22Rv1 (cell line): Measurements from ENCODE around the gene XPC.

Experiments
- H3K27ac ChIP-seq: fragments of 450-650 bp; 2 replicates; pipeline ENCODE4 v1.5.1; 2017
- CTCF ChIP-seq: fragments of 450-650 bp; IDR thresholded peaks from 2 replicates; pipeline ENCODE4 v1.5.1; 2017; ENCODE audit warnings: mild to moderate bottlenecking
- ZFX ChIP-seq: fragments of 450-650 bp; IDR thresholded peaks from 2 replicates; pipeline ENCODE4 v1.6.1; 2017; ENCODE audit warnings: antibody characterized with exemption, borderline replicate concordance

The XPC gene

GRCh38 chr3:14179795-14180194 is 1.4 kb upstream of the XPC start:
- no peak overlapping the region for H3K27ac ChIP-seq
- TF ChIP-seq CTCF (no peak), ZFX (no peak)

- H3K27ac ChIP-seq = peak overlapping the region; percentile 85
- TF ChIP-seq CTCF (no peak), ZFX (no peak)
These were observed 689 bp upstream of the XPC start for GRCh38 chr3:14179114-14179465.

DNA sequence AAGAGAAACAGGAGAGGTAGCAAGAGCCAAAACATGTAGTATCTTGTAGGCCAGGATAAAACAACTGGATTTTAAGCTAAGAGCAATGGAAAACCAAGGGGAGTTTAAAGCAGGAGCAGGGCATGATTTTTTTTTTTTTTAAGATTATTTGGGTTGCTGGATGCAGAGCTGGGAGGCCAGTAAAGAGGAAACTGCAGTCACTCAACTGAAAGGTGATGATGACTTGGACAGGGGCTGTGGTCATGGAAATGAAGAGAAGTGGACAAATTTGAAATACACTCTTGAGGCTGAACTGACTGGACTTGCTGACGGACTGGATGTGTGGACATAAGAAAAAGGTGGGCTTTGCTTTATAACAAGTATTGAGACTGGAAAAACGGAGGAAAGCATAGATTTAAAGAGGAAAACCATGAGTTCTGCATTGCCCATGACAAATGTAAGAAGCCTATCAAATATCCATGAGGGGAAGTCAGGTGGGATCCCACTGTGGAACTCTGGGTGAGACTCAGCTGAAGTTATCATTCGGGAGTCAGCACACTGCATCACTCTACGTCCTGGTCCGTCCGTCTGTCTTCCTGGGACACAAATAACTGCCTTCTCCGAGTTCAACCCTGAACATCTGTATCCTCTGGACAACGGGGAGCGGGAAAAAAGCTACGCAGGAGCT is 688 bp downstream of the XPC start:
- peak overlapping the region; percentile 85 for H3K27ac ChIP-seq
- TF ChIP-seq ZFX (no peak), CTCF (no peak)

DNA sequence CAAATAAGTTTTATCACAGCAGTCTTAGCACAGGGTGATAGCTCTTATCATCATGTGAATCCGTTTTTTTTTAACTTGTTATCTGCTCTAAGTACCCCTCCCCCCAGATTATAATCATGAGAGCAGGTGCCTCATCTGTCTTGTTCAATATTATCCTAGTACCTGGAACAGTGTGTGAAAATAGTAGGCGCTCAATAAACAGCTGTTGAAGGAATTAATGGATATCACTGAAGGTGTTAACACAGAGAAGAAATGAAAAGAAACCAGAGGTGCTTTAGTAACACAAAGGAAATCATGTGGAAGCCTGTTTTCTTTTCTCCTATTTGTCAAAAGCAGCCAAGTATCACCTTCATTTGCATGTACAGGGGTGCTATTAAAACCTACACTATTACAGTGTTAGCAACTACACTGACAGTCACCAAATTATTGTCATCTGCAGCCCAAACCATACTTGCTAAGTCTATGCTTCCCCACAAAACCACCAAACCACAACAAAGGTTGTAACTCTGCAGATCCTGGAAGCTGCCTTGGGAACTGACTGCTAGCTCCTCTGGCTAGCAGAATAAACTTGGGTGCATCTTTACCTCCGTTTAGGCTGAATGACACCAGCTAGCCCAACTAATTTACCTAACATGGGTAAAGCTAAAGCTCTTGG is 2.9 kb downstream of the XPC start:
- no peak overlapping the region for H3K27ac ChIP-seq
- TF ChIP-seq ZFX (no peak), CTCF (no peak)

DNA sequence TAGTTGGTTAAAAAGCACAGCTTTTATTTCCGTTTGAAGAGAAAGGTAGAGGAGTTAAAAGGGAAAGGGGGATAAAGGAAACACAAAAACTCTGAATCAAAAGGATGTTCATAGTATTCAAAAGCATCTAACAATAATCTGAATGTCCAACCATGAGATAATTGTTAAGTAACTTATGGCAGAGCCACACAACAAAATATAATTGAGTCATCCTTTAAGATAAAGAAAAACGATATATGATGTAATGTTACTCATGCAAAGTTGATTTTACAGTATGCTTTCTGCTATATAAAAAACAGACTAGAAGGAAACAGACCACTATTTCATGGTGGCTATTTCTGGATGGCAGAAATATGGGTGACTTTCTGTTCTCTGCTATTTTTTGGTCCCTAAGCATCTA is 3.9 kb downstream of the XPC start:
- TF ChIP-seq ZFX (no peak), CTCF (no peak)
- no peak overlapping the region for H3K27ac ChIP-seq

DNA sequence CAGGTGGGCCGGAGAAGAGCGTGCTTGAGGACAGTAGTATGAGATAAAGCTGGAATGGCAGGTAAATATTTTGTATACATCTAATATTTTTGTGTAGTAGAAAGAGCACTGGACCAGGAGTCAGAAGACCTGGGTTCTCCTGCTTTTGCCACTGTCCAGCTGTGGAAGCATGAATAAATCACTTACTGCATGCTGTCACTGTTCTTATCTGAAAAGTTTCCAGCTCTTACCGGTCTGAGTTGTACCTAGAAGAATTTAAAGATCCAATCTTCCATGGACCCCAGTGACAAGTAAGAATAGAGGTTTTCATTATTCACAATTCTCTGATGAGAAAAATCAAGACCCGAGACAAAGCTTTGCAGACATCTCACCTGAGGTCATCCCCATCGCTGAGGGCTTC is 5.9 kb downstream of the XPC start:
- TF ChIP-seq CTCF (no peak), ZFX (no peak)
- H3K27ac ChIP-seq = no peak overlapping the region

GRCh38 chr3:14170531-14171159 is 7.8 kb downstream of the XPC start:
- H3K27ac ChIP-seq = no peak overlapping the region
- TF ChIP-seq ZFX = no peak
- no peak for TF ChIP-seq CTCF
